Tibial nerve (tissue), 4 donors: ENCODE measurements around the gene OR1E1.
"Not testable (repeated sequence)": the region's sequence is repeated elsewhere in the genome, so short reads cannot be mapped to it uniquely, and the experiment has no call there.

ENCODE experiments used
- CTCF ChIP-seq, 5 experiments: fragments of 200-600 bp in 3 of 5; fragments of 450-650 bp in 2 of 5; sonication (generic) in 3 of 5; IDR thresholded peaks; one replicate each; pipeline ENCODE4 v1.5.1; 2016 to 2019; ENCODE audit warnings: antibody characterized with exemption in 5 of 5, mild to moderate bottlenecking in 3 of 5, moderate library complexity in 2 of 5
- EP300 ChIP-seq, 2 donors: sonication (generic); formaldehyde crosslinking; IDR thresholded peaks; one replicate each; pipeline ENCODE4 v1.6.1; 2017; ENCODE audit warnings: antibody characterized with exemption in 2 of 2, mild to moderate bottlenecking in 1 of 2

GRCh38 chr17:3397801-3398200 is 409 bp downstream of the OR1E1 start:
- not testable (repeated sequence) for TF ChIP-seq EP300, CTCF (IDR thresholded peaks at IDR 0.05)
